ENCODE data around the gene CSNK1A1.

GRCh38 chr5:149598966-149599365, 47.7 kb upstream of the CSNK1A1 start:
- peak; percentile 17 for TF ChIP-seq CTCF (IDR thresholded peaks at IDR 0.05)
- no peak for TF ChIP-seq EZH2phosphoT487 (IDR thresholded peaks at IDR 0.05)
